ENCODE results near the gene PAIP2B.
A peak's percentile ranks its signal among the peaks of the same experiment; 100 is the strongest.
"Not testable (repeated sequence)": the region's sequence is repeated elsewhere in the genome, so short reads cannot be mapped to it uniquely, and the experiment has no call there.

Gene PAIP2B

GRCh38 chr2:71226965-71227560 lies at the start of gene PAIP2B:
Gene PAIP2B (minus strand): TSS chr2:71227103. CDS start chr2:71202589, 24,514 bp downstream.
- peak; percentile 100 for DNase-seq

GRCh38 chr2:71275939-71276310 lies 49.0 kb upstream of the PAIP2B start:
- no peak for DNase-seq

- DNase-seq: no peak
Measured at GRCh38 chr2:71269511-71270090, 42.7 kb upstream of the PAIP2B start.

GRCh38 chr2:71263386-71263785 lies 36.5 kb upstream of the PAIP2B start:
- DNase-seq: no peak

- no peak for DNase-seq
Measured at GRCh38 chr2:71261534-71261933, 34.6 kb upstream of the PAIP2B start.

GRCh38 chr2:71256421-71256820 lies 29.5 kb upstream of the PAIP2B start:
- DNase-seq: no peak

GRCh38 chr2:71254776-71255175 lies 27.9 kb upstream of the PAIP2B start:
- DNase-seq: no peak

GRCh38 chr2:71254078-71254477 lies 27.2 kb upstream of the PAIP2B start:
- no peak for DNase-seq

- DNase-seq: no peak
Measured at GRCh38 chr2:71253476-71253875, 26.6 kb upstream of the PAIP2B start.

- no peak for DNase-seq
Measured at GRCh38 chr2:71252862-71253261, 26.0 kb upstream of the PAIP2B start.

GRCh38 chr2:71250935-71251334 lies 24.0 kb upstream of the PAIP2B start:
- no peak for DNase-seq

GRCh38 chr2:71244302-71244660 lies 17.4 kb upstream of the PAIP2B start:
- DNase-seq: no peak

GRCh38 chr2:71243634-71244301 lies 16.9 kb upstream of the PAIP2B start:
- no peak for DNase-seq

GRCh38 chr2:71240794-71241193 lies 13.9 kb upstream of the PAIP2B start:
- DNase-seq: no peak

- DNase-seq: no peak
Measured at GRCh38 chr2:71238089-71238488, 11.2 kb upstream of the PAIP2B start.

- DNase-seq: peak; percentile 11
Measured at GRCh38 chr2:71235930-71236587, 9.2 kb upstream of the PAIP2B start.

- not testable (repeated sequence) for DNase-seq
Measured at GRCh38 chr2:71233072-71233471, 6.2 kb upstream of the PAIP2B start.

GRCh38 chr2:71226096-71226964 lies 573 bp downstream of the PAIP2B start:
- peak; percentile 38 for DNase-seq

GRCh38 chr2:71224935-71225334 lies 2.0 kb downstream of the PAIP2B start:
- DNase-seq: no peak

- no peak for DNase-seq
Measured at GRCh38 chr2:71224457-71224856, 2.4 kb downstream of the PAIP2B start.

- DNase-seq: peak; percentile 84
Measured at GRCh38 chr2:71223767-71224333, 3.1 kb downstream of the PAIP2B start.

- DNase-seq: peak; percentile 7
Measured at GRCh38 chr2:71220743-71221142, 6.2 kb downstream of the PAIP2B start.

GRCh38 chr2:71216501-71216900 lies 10.4 kb downstream of the PAIP2B start:
- DNase-seq: no peak
